OCI-LY7 (cell line): ENCODE measurements around the gene SNCAIP. TPM values are rescaled to one million over a fixed set of nuclear protein-coding genes. Genes with fewer than 3 reads are reported as not detected.
"Not testable (repeated sequence)": the region's sequence is repeated elsewhere in the genome, so short reads cannot be mapped to it uniquely, and the experiment has no call there.

ENCODE experiments used
- BruUV-seq: library from RNA; stranded (reverse); fragments of 400-500 nt; replicated peaks from 2 replicates; lab custom pipeline; 2021; lab: Mats Ljungman, UMichigan
- CTCF ChIA-PET: fragments of 300-600 bp; sonication (Branson Sonifier 250); formaldehyde crosslinking; loops from one replicate; lab custom pipeline; 2022; ENCODE audit warnings: antibody characterized with exemption; ENCODE audit not compliant: unreplicated experiment; lab: Charles Lee
- POLR2A ChIA-PET: fragments of 300-600 bp; sonication (Branson Sonifier 250); formaldehyde crosslinking; loops from one replicate; lab custom pipeline; 2022; ENCODE audit warnings: antibody characterized with exemption; lab: Charles Lee
- DNase-seq: peaks from one replicate; pipeline ENCODE4 v3.0.0-alpha.2; 2015; ENCODE audit warnings: low spot score
- H2AFZ ChIP-seq: fragments of 200-600 bp; sonication (generic), shearing (Covaris generic); 2 replicates; pipeline ENCODE4 v1.6.1; 2014; ENCODE audit warnings: mild to moderate bottlenecking, antibody characterized with exemption, low read length, moderate library complexity
- H3K27ac ChIP-seq: fragments of 200-600 bp; sonication (generic); 2 replicates; pipeline ENCODE4 v1.5.1; 2014; ENCODE audit warnings: mixed run types, low read depth, mild to moderate bottlenecking, moderate library complexity, low read length, inconsistent platforms; ENCODE audit not compliant: poor library complexity, severe bottlenecking
- H3K36me3 ChIP-seq: fragments of 200-600 bp; sonication (generic); 2 replicates; pipeline ENCODE4 v1.6.1; 2014; ENCODE audit warnings: mild to moderate bottlenecking, antibody characterized with exemption, low read length, moderate library complexity, mixed read lengths; ENCODE audit not compliant: insufficient read depth
- H3K4me1 ChIP-seq: fragments of 200-600 bp; sonication (generic); 2 replicates; pipeline ENCODE4 v1.5.1; 2014; ENCODE audit warnings: mild to moderate bottlenecking, low read length; ENCODE audit not compliant: insufficient read depth, poor library complexity, severe bottlenecking
- H3K4me2 ChIP-seq: fragments of 200-600 bp; sonication (generic); 2 replicates; pipeline ENCODE4 v1.6.1; 2014; ENCODE audit warnings: mild to moderate bottlenecking, low read length
- H3K4me3 ChIP-seq: fragments of 200-600 bp; sonication (generic); 2 replicates; pipeline ENCODE4 v1.5.1; 2014; ENCODE audit warnings: mild to moderate bottlenecking, low read depth, low read length; ENCODE audit not compliant: poor library complexity, severe bottlenecking
- H3K79me2 ChIP-seq: fragments of 200-600 bp; sonication (generic); 2 replicates; pipeline ENCODE4 v1.6.1; 2016; ENCODE audit warnings: low read depth, mild to moderate bottlenecking, low read length, moderate library complexity, mixed read lengths; ENCODE audit not compliant: insufficient read depth
- H3K9me2 ChIP-seq: fragments of 200-600 bp; sonication (generic); 2 replicates; pipeline ENCODE4 v1.6.1; 2016; ENCODE audit warnings: mild to moderate bottlenecking, low read length, mixed read lengths; ENCODE audit not compliant: insufficient read depth
- H3K9me3 ChIP-seq: fragments of 200-600 bp; sonication (generic); 2 replicates; pipeline ENCODE4 v1.6.1; 2014; ENCODE audit warnings: mild to moderate bottlenecking, mixed run types, low read length, mixed read lengths
- H4K20me1 ChIP-seq: fragments of 200-600 bp; sonication (generic); 2 replicates; pipeline ENCODE4 v1.6.1; 2014; ENCODE audit warnings: mild to moderate bottlenecking, antibody characterized with exemption, low read length, moderate library complexity, mixed read lengths; ENCODE audit not compliant: insufficient read depth
- EZH2phosphoT487 ChIP-seq: fragments of 200-600 bp; sonication (generic); IDR thresholded peaks from 2 replicates; pipeline ENCODE4 v1.6.1; 2018; ENCODE audit warnings: low read depth, borderline replicate concordance, mild to moderate bottlenecking, mixed run types, antibody characterized with exemption, low read length, moderate library complexity, mixed read lengths
- intact Hi-C: fragments of 100-400 bp; cut with micrococcal nuclease; formaldehyde crosslinking; loops from one replicate; pipeline ENCODE4 v1.10.0; 2022; ENCODE audit not compliant: unreplicated experiment
- total RNA-seq, 2 experiments: library from RNA; depleted of rRNA in 1 of 2; stranded (reverse); fragments of >200 nt in 1 of 2; shearing (Covaris generic) in 1 of 2; gene quantifications; 2 replicates each; pipeline ENCODE4 v1.2.3, GENCODE V29; 2014 to 2022
- TF ChIP-seq, protein P1 (sequence below): fragments of 200-600 bp; sonication (generic); conservative IDR thresholded peaks from 2 replicates; pipeline ENCODE4 v1.5.1; 2014; ENCODE audit warnings: mild to moderate bottlenecking, antibody characterized with exemption, low read length, moderate library complexity, mixed read lengths

SNCAIP gene
- total RNA-seq, 2 experiments from 2014 or later, result not detected

DNA sequence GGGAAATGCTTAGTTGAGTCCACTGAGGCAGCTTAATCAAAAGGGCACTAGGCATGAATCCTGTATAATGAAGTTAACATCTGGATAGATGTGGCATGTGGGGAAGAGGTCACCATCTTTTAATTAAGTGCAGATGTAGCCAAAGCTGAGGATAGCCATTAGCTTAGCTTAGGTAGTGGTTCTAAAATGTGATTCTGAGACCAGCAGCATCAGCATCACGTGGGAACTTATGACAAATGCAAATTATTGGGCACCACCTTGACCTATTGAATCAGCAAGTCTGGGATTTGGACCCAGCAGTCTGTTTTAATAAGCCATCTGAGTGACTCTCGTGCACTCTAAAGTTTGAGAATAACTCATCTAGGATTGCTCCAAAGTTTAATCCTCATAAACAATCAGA, 63.8 kb downstream of the SNCAIP start:
- H3K9me3 ChIP-seq, result no peaks in the 10 kb centered on the region
- ChIA-PET POLR2A (no interaction called here), CTCF (no interaction called here)
- intact Hi-C loops, result no loop called here
- H3K79me2 ChIP-seq, result no peaks in the 10 kb centered on the region
- no peaks in the 10 kb centered on the region for H3K9me2 ChIP-seq
- no peaks in the 10 kb centered on the region for H3K36me3 ChIP-seq
- no TSS peak for BruUV-seq
- no peak overlapping the region for H3K4me2 ChIP-seq
- no peak for DNase-seq
- TF ChIP-seq EZH2phosphoT487, result no peak
- TF ChIP-seq, protein P1, sequence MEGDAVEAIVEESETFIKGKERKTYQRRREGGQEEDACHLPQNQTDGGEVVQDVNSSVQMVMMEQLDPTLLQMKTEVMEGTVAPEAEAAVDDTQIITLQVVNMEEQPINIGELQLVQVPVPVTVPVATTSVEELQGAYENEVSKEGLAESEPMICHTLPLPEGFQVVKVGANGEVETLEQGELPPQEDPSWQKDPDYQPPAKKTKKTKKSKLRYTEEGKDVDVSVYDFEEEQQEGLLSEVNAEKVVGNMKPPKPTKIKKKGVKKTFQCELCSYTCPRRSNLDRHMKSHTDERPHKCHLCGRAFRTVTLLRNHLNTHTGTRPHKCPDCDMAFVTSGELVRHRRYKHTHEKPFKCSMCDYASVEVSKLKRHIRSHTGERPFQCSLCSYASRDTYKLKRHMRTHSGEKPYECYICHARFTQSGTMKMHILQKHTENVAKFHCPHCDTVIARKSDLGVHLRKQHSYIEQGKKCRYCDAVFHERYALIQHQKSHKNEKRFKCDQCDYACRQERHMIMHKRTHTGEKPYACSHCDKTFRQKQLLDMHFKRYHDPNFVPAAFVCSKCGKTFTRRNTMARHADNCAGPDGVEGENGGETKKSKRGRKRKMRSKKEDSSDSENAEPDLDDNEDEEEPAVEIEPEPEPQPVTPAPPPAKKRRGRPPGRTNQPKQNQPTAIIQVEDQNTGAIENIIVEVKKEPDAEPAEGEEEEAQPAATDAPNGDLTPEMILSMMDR, result no peak
- no peaks in the 10 kb centered on the region for H3K4me1 ChIP-seq
- no peak overlapping the region for H2AFZ ChIP-seq
- H3K4me3 ChIP-seq, result no peak overlapping the region
- H3K27ac ChIP-seq, result no peak overlapping the region
- H4K20me1 ChIP-seq, result no peaks in the 10 kb centered on the region

DNA sequence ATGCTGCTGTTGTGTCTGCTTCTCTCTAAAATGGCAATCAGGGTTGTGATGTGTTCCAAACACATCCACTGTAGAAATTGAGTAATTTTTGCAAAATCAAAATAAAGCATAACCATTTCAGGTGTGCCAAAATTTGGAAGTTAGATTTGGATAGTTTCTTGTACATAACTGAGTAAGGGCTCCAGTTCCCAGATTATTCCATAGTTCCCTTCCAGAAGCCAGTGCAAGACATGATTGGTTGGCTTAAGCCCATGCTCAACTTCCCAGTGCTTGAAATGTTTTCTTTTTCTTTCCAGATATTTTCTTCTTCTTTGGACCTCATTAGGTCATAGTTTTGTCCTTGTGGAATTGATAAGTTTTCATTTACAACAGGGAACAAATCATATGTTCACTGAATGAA, 64.2 kb downstream of the SNCAIP start:
- CTCF ChIA-PET, result no interaction called here
- POLR2A ChIA-PET, result no interaction called here

DNA sequence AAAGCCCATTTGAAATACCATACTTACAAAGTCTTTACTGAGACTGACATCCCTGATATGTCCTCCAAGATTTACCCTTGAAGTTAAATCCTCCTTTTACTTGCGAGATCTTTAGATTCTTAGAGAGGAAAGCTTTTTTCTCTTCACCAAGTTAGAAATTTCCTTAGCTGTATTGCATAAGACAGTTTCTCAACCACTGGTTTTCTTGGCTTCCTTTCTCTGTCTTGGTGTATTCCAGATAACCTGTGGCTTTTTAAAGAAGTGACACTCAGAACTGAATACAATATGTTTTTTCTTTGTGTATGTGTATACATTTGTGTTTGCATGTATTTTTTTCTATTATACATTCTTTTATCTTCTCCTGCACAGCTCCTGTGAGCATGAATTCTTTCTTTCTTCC, 65.0 kb downstream of the SNCAIP start:
- DNase-seq, result no peak
- BruUV-seq, result no TSS peak
- Histone ChIP-seq H3K4me2 (no peak overlapping the region), H3K27ac (no peak overlapping the region), H3K79me2 (no peaks in the 10 kb centered on the region), H3K4me3 (no peak overlapping the region), H3K4me1 (no peaks in the 10 kb centered on the region), H3K9me2 (no peaks in the 10 kb centered on the region), H3K9me3 (no peaks in the 10 kb centered on the region), H2AFZ (no peak overlapping the region), H3K36me3 (no peaks in the 10 kb centered on the region), H4K20me1 (no peaks in the 10 kb centered on the region)
- CTCF ChIA-PET, result no interaction called here
- TF ChIP-seq, protein P1, result no peak
- TF ChIP-seq EZH2phosphoT487, result no peak
- intact Hi-C loops, result no loop called here
- POLR2A ChIA-PET, result no interaction called here

More for the DNA sequence above, 64.2 kb downstream of the SNCAIP start:
- H3K9me3 ChIP-seq, result no peaks in the 10 kb centered on the region
- no peak overlapping the region for H3K27ac ChIP-seq
- TF ChIP-seq EZH2phosphoT487, result no peak
- TF ChIP-seq, protein P1, result no peak
- intact Hi-C loops, result no loop called here
- H3K36me3 ChIP-seq, result no peaks in the 10 kb centered on the region
- H3K9me2 ChIP-seq, result no peaks in the 10 kb centered on the region
- BruUV-seq, result no TSS peak
- no peak overlapping the region for H2AFZ ChIP-seq
- no peak for DNase-seq
- H3K4me2 ChIP-seq, result no peak overlapping the region
- no peaks in the 10 kb centered on the region for H3K79me2 ChIP-seq
- no peaks in the 10 kb centered on the region for H3K4me1 ChIP-seq
- H3K4me3 ChIP-seq, result no peak overlapping the region
- H4K20me1 ChIP-seq, result no peaks in the 10 kb centered on the region

DNA sequence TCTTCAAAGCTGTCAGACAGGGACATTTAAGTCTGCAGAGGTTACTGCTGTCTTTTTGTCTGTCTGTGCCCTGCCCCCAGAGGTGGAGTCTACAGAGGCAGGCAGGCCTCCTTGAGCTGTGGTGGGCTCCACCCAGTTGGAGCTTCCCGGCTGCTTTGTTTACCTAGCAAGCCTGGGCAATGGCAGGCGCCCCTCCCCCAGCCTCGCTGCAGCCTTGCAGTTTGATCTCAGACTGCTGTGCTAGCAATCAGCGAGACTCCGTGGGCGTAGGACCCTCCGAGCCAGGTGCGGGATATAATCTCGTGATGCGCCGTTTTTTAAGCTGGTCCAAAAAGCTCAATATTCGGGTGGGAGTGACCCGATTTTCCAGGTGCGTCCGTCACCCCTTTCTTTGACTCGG, 70.9 kb downstream of the SNCAIP start:
- POLR2A ChIA-PET, H3K4me1 ChIP-seq, H3K9me2 ChIP-seq, H3K4me2 ChIP-seq, H3K27ac ChIP-seq, H3K79me2 ChIP-seq, CTCF ChIA-PET, H3K9me3 ChIP-seq, BruUV-seq, DNase-seq, H4K20me1 ChIP-seq, intact Hi-C loops, H2AFZ ChIP-seq, H3K4me3 ChIP-seq, H3K36me3 ChIP-seq: not testable (repeated sequence)
